Fibroblast of lung (primary cell): ENCODE data around the gene PAIP2. TPM values are rescaled to one million over a fixed set of nuclear protein-coding genes. Genes with fewer than 3 reads are reported as not detected.

Experiments used
- DNase-seq, 2 donors: peaks; one replicate each; pipeline versions ENCODE4 v3.0.0 to v3.0.0-alpha.2; 2010; ENCODE audit warnings: low read depth in 2 of 2
- H2AFZ ChIP-seq: 2 replicates; pipeline ENCODE4 v1.5.1; 2012; ENCODE audit warnings: low read length, control low read depth, inconsistent platforms
- H3K27ac ChIP-seq: 2 replicates; pipeline ENCODE4 v1.5.1; 2011; ENCODE audit warnings: low read length, control low read depth; ENCODE audit not compliant: insufficient read depth
- H3K27me3 ChIP-seq: 2 replicates; pipeline ENCODE4 v1.5.1; 2011; ENCODE audit warnings: mild to moderate bottlenecking, low read length; ENCODE audit not compliant: control insufficient read depth, insufficient read depth
- H3K36me3 ChIP-seq: 2 replicates; pipeline ENCODE4 v1.5.1; 2011; ENCODE audit warnings: low read length; ENCODE audit not compliant: control insufficient read depth, insufficient read depth
- H3K4me1 ChIP-seq: 2 replicates; pipeline ENCODE4 v1.5.1; 2011; ENCODE audit warnings: low read length; ENCODE audit not compliant: control insufficient read depth, insufficient read depth; ENCODE audit errors: extremely low read depth
- H3K4me2 ChIP-seq: 2 replicates; pipeline ENCODE4 v1.5.1; 2011; ENCODE audit warnings: low read length, control low read depth; ENCODE audit not compliant: insufficient read depth; ENCODE audit errors: extremely low read depth
- H3K4me3 ChIP-seq, 4 experiments: fragments of 200-600 bp in 1 of 4; sonication (generic) in 1 of 4; replicated peaks in 1 of 4; 2 replicates each; pipeline ENCODE4 v1.5.1; 2011 to 2016; ENCODE audit warnings: low read length in 4 of 4, low read depth in 3 of 4, mild to moderate bottlenecking in 3 of 4, control low read depth in 2 of 4, inconsistent platforms in 1 of 4, mixed read lengths in 1 of 4; ENCODE audit not compliant: insufficient read depth in 1 of 4; ENCODE audit errors: control extremely low read depth in 1 of 4
- H3K79me2 ChIP-seq: 2 replicates; pipeline ENCODE4 v1.5.1; 2012; ENCODE audit warnings: mild to moderate bottlenecking, low read length, inconsistent platforms; ENCODE audit not compliant: control insufficient read depth, insufficient read depth
- H3K9ac ChIP-seq: 2 replicates; pipeline ENCODE4 v1.5.1; 2011; ENCODE audit warnings: mild to moderate bottlenecking, low read length, control low read depth; ENCODE audit not compliant: insufficient read depth
- H3K9me3 ChIP-seq: 2 replicates; pipeline ENCODE4 v1.5.1; 2012; ENCODE audit warnings: low read depth, low read length; ENCODE audit not compliant: control insufficient read depth, insufficient read depth
- H4K20me1 ChIP-seq: 2 replicates; pipeline ENCODE4 v1.5.1; 2011; ENCODE audit warnings: low read length; ENCODE audit not compliant: control insufficient read depth, insufficient read depth; ENCODE audit errors: extremely low read depth
- CTCF ChIP-seq, 2 donors: IDR thresholded peaks in 1 of 2; conservative IDR thresholded peaks in 1 of 2; 1 replicate in 1 of 2; 2 replicates in 1 of 2; pipeline ENCODE4 v1.5.1; 2011 to 2012; ENCODE audit warnings: low read length in 2 of 2, control low read depth in 1 of 2, inconsistent platforms in 1 of 2, low read depth in 1 of 2, mild to moderate bottlenecking in 1 of 2
- EZH2 ChIP-seq: IDR thresholded peaks from 2 replicates; pipeline ENCODE4 v1.5.1; 2012; ENCODE audit warnings: low read length, control low read depth, mild to moderate bottlenecking; ENCODE audit errors: missing control alignments
- polyA plus RNA-seq, 2 donors: library from polyadenylated mRNA; depleted of rRNA in 1 of 2; stranded (reverse) in 1 of 2; unstranded in 1 of 2; fragments of >200 nt; gene quantifications; 2 replicates each; pipeline ENCODE4 v1.2.1, GENCODE V29; 2011 to 2012; ENCODE audit warnings: missing spikeins in 1 of 2
- total RNA-seq: library from RNA; depleted of rRNA; stranded (reverse); fragments of >200 nt; gene quantifications from 2 replicates; pipeline ENCODE4 v1.2.1, GENCODE V29; 2014

PAIP2 gene
- total and polyA plus RNA-seq, 2 donors (not counting 1 experiment from before 2014, with no cell fraction given): 59.0 to 105 TPM

DNA sequence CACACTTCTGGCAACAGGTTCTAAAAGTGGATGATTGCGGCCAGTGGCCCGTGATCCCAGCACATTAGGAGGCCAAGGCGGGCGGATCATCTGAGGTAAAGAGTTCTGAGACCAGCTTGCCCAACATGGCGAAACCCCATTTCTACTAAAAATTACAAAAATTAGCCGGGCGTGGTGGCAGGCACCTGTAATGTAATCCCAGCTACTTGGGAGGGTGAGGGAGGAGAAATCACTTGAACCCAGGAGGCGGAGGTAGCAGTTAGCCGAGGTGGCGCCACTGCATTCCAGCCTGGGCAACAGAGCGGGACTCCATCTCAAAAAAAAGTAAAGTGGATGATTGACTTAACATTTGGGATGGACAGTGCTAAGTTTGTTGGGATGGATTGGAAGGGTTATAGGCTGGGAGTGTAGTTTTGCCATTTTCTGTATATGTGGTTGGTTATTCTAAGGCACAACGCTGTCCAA is 44.8 kb upstream of the PAIP2 start:
- H3K27ac ChIP-seq: no peak overlapping the region
- no peaks in the 10 kb centered on the region for H3K27me3 ChIP-seq
- H3K4me2 ChIP-seq: peak overlapping the region; percentile 18
- peaks cover 16% of the 10 kb centered on the region for H4K20me1 ChIP-seq
- DNase-seq: no peak
- H2AFZ ChIP-seq: no peak overlapping the region
- TF ChIP-seq CTCF (conservative IDR thresholded peaks at IDR 0.05 in 1 of 2, IDR thresholded peaks at IDR 0.05 in 1 of 2; ENCODE audit: low read depth in 1 of 2, low read length in 2 of 2) (no peak), EZH2 (no peak)
- no peaks in the 10 kb centered on the region for H3K36me3 ChIP-seq
- no peaks in the 10 kb centered on the region for H3K9me3 ChIP-seq
- H3K79me2 ChIP-seq: peaks cover 86% of the 10 kb centered on the region
- no peak overlapping the region for H3K9ac ChIP-seq
- H3K4me3 ChIP-seq: peak overlapping the region in 1 of 4 experiments; percentile 91
- peaks cover 5% of the 10 kb centered on the region for H3K4me1 ChIP-seq

DNA sequence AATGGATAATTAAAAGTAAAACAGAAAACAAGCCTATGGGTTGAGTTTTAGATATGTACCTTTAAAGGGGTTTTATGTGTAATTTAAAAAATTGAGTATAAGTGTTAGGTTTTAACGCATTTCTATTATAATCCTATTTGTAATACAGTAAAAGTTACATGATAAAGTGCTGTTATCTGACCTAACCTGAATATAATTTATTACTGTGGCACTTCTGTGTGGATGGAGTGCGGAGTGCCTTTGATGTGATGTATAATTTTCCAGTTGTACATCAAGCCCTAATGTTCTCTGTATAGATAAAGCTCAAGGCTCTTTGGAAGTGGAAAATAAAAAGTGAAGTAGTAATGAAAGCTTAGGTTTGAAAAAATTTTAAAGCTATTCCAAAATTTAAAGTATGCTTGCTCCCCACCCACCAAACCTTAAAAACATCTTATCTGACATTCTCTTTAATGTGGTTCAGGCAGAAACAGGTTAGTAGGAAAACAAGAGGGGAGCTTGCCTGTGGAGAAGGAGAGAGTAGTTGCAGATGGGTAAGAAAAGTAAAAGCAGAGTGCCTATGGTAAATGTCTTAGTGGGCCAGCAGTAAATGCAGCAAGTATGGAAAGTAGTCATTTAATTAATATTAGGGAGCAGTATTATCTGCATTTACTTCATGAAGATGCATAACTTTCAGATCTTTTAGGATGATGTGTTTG is 44.1 kb upstream of the PAIP2 start:
- no peak overlapping the region for H3K4me3 ChIP-seq
- no peak for DNase-seq
- TF ChIP-seq CTCF (conservative IDR thresholded peaks at IDR 0.05 in 1 of 2, IDR thresholded peaks at IDR 0.05 in 1 of 2; ENCODE audit: low read depth in 1 of 2, low read length in 2 of 2) (no peak), EZH2 (no peak)
- H3K9me3 ChIP-seq: no peaks in the 10 kb centered on the region
- peaks cover 16% of the 10 kb centered on the region for H4K20me1 ChIP-seq
- H3K27ac ChIP-seq: no peak overlapping the region
- no peaks in the 10 kb centered on the region for H3K27me3 ChIP-seq
- H3K4me1 ChIP-seq: peaks cover 5% of the 10 kb centered on the region
- H3K36me3 ChIP-seq: no peaks in the 10 kb centered on the region
- peak overlapping the region; percentile 18 for H3K4me2 ChIP-seq
- peaks cover 93% of the 10 kb centered on the region for H3K79me2 ChIP-seq
- no peak overlapping the region for H2AFZ ChIP-seq
- H3K9ac ChIP-seq: no peak overlapping the region

GRCh38 chr5:139298242-139298641 is 43.4 kb upstream of the PAIP2 start:
- Histone ChIP-seq H2AFZ (no peak overlapping the region), H3K9ac (no peak overlapping the region), H3K27me3 (no peaks in the 10 kb centered on the region), H3K27ac (no peak overlapping the region), H3K4me1 (peaks cover 5% of the 10 kb centered on the region), H3K4me2 (no peak overlapping the region), H3K36me3 (no peaks in the 10 kb centered on the region), H3K9me3 (no peaks in the 10 kb centered on the region), H4K20me1 (peaks cover 16% of the 10 kb centered on the region), H3K79me2 (peaks cover 98% of the 10 kb centered on the region), H3K4me3 (no peak overlapping the region)
- DNase-seq: no peak
- TF ChIP-seq EZH2 (no peak), CTCF (conservative IDR thresholded peaks at IDR 0.05 in 1 of 2, IDR thresholded peaks at IDR 0.05 in 1 of 2; ENCODE audit: low read depth in 1 of 2, low read length in 2 of 2) (no peak)
